HUES48 (cell line): ENCODE results near the gene TRIP10.

Experiments
- H3K27ac ChIP-seq: one replicate; pipeline ENCODE4 v1.7.0; 2013; ENCODE audit warnings: low read depth, low read length, inconsistent platforms
- H3K27me3 ChIP-seq: 2 replicates; pipeline ENCODE4 v1.6.1; 2013; ENCODE audit warnings: mild to moderate bottlenecking, low read length; ENCODE audit not compliant: control insufficient read depth, insufficient read depth
- H3K36me3 ChIP-seq: 2 replicates; pipeline ENCODE4 v1.6.1; 2013; ENCODE audit warnings: low read length; ENCODE audit not compliant: control insufficient read depth, insufficient read depth
- H3K4me1 ChIP-seq: 2 replicates; pipeline ENCODE4 v1.6.1; 2013; ENCODE audit warnings: mild to moderate bottlenecking, low read length; ENCODE audit not compliant: control insufficient read depth, insufficient read depth
- H3K4me3 ChIP-seq: 2 replicates; pipeline ENCODE4 v1.5.1; 2013; ENCODE audit warnings: mild to moderate bottlenecking, low read depth, low read length
- H3K9ac ChIP-seq: 2 replicates; pipeline ENCODE4 v1.6.1; 2013; ENCODE audit warnings: mild to moderate bottlenecking, low read depth, low read length, moderate library complexity
- H3K9me3 ChIP-seq: 2 replicates; pipeline ENCODE4 v1.6.1; 2013; ENCODE audit warnings: low read length; ENCODE audit not compliant: control insufficient read depth, insufficient read depth

The TRIP10 gene

DNA sequence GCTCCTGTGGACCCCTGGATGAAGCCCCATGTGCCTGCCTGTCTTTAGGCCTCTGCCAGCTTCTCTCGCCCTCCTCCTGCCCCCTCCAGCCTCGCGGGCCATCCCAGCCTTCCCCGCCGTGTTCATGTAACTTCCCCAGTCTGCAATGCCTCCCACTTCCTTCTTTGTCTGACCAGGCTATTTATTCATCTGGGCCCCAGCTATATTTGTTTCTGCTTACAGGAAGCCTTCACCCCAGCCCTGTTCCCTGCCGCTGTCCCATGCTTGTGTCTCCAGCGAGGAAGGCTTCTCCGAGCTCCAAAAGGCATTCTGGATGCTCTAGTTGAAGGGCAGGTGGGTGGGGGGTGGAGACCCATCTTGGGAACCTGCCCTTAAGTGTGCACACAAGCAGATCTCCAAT, 11.1 kb upstream of the TRIP10 start:
- no peak overlapping the region for H3K4me3 ChIP-seq
- H3K27ac ChIP-seq, result no peak overlapping the region
- H3K9ac ChIP-seq, result no peak overlapping the region

DNA sequence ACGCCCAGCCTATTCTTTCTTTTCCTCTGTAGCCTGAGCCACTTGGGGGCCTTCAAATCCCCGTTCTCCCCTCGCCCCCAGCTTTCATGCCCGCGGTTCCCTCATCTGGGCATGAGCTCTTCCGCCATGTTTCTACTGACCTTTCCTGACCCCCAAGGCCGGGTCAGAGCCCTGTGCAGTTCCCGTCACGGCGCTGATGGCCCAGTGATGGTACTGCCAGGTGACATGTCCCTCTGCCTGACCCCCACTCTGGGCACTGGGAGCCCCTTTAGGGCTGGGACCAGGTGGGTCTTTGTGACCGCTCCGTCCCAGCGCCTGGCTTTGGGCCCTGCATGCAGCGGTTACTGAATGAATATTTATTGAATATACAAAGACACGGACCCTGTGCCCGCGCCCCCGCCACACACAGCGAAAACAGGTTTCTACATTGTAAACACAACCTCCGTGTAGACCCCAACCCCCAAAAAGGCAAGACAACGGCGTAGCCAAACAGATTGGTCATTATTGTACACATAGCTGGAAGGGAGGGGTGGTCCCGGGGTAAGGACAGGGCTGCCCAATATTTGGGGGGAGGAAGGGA, 9.8 kb upstream of the TRIP10 start:
- Histone ChIP-seq H3K4me1 (no peaks in the 10 kb centered on the region), H3K27ac (no peak overlapping the region), H3K4me3 (no peak overlapping the region; the same call in 1 of the 2 replicates), H3K36me3 (peaks cover 13% of the 10 kb centered on the region), H3K9me3 (no peaks in the 10 kb centered on the region), H3K27me3 (no peaks in the 10 kb centered on the region), H3K9ac (no peak overlapping the region)

More for the DNA sequence above, 11.1 kb upstream of the TRIP10 start:
- H3K27me3 ChIP-seq, result no peaks in the 10 kb centered on the region
- no peaks in the 10 kb centered on the region for H3K9me3 ChIP-seq
- no peaks in the 10 kb centered on the region for H3K4me1 ChIP-seq
- peaks cover 13% of the 10 kb centered on the region for H3K36me3 ChIP-seq

DNA sequence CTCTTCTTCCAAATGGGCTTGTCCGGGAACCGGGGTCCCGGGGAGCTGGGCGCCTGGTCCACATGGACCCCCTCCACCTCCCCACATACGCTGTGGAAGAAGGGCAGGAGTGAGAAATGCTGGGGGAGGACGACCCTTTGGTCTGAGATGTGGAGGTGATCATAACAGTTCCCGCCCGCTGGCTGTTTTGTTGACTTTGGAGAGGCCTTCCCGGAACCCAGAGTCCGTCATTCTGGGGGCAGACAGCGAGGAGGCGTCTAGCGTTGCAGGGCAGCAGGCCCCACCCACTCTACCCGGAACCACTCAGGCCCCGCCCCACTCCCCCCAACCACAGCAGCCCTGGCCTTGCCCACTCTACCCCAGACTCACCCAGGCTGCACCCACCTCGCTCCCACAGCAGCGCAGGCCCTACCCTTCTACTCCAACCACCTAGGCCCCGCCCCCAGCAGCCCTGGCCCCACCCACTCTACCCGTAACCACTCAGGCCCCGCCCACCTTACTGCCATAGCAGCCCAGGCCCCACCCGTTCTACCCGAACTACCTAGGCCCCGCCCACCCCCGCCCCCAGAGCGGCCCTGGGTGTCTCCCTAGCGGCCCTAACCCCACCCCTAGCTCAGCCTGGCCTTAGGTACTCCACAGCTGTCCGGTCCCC, 9.2 kb upstream of the TRIP10 start:
- Histone ChIP-seq H3K27ac (no peak overlapping the region), H3K4me3 (no peak overlapping the region; the same call in 1 of the 2 replicates), H3K27me3 (no peaks in the 10 kb centered on the region), H3K9ac (no peak overlapping the region), H3K9me3 (no peaks in the 10 kb centered on the region), H3K4me1 (peaks cover under 1% of the 10 kb centered on the region; the same call in 1 of the 2 replicates), H3K36me3 (peaks cover 13% of the 10 kb centered on the region)

DNA sequence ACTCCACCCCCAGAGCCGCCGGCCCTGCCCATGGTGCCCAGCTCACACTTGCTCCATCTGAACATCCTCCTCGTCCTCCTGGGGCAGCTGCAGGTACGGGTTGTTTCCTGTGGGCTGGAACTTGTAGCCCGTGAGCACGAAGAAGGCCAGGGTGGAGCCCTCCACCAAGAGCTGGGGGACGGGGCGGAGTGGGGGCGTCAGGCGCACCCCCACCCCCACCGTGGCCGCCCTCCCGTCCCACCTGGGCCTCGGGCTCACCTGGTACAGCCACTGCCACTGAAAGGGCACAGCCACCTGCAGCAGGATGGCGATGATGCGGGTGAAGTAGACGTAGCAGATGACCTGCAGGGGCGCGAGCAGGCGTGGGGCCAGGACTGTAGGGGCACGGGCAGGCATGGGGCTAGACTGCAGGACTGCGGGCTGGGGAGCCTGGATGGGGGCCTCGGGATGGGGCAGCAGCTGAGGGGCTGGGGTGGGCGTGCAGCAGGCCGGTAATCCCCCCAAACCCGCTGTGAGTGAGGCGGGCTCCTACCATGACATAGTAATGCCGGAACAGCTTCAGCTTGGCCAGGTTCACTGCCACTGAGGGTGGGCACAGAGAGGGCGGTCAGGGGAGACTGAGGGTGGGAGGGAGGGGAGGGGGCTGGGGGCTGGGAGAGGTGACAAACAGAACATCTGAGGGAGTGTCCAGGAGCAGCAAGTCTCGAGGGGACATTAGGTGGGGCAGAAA, 8.4 kb upstream of the TRIP10 start:
- Histone ChIP-seq H3K9ac (no peak overlapping the region), H3K4me1 (peaks cover 9% of the 10 kb centered on the region), H3K27ac (no peak overlapping the region), H3K27me3 (no peaks in the 10 kb centered on the region), H3K36me3 (peaks cover 13% of the 10 kb centered on the region), H3K4me3 (no peak overlapping the region), H3K9me3 (no peaks in the 10 kb centered on the region)

DNA sequence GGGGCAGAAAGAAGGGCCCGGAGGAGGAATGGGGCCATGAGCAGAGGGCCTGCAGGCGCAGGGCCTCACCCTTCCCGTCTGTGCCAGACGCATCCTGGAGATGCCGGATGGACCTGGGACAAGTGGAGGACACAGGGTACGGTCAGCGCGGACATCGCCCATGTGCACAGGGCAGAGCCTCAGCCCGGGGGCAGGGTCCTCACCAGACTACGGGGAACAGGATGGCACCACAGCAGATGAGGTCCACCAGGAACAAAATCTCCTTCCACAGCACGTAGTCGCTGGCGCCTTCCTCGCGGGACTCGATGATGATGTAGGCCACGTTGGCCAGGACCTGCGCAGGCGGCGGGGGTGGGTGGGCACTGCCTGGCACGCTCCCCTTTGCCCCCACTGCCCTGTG, 7.7 kb upstream of the TRIP10 start:
- H3K36me3 ChIP-seq, result peaks cover 13% of the 10 kb centered on the region
- H3K27me3 ChIP-seq, result no peaks in the 10 kb centered on the region
- H3K4me1 ChIP-seq, result peaks cover 10% of the 10 kb centered on the region
- no peak overlapping the region for H3K9ac ChIP-seq
- no peaks in the 10 kb centered on the region for H3K9me3 ChIP-seq
- no peak overlapping the region for H3K27ac ChIP-seq
- H3K4me3 ChIP-seq, result no peak overlapping the region

DNA sequence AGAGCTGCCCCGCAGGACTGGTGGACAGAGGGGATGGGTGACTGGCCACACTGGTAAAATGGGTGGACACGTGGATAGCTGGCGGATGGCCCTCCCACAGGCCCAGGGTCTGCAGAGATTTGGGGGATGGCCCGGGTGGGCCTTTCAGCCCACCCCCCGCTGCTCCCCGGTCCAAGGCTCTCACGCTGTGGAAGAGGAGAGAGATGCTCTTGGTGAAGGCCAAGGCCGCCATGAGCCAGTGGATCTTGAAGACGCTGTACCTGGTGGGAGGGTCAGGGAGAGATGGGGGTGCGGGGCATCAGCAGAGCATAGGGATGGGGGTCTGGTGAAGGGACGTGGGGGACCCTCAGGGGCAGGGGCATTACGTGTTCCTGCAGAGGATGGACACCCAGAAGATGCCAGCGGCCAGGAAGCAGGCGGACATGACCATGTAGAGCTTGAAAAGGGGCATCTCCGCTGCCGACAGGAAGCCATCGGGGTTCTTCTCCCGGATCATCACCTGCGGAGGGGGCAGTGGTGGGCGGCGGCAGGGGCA, 6.6 kb upstream of the TRIP10 start:
- Histone ChIP-seq H3K4me3 (no peak overlapping the region), H3K4me1 (peaks cover 11% of the 10 kb centered on the region), H3K27me3 (no peaks in the 10 kb centered on the region), H3K9ac (no peak overlapping the region), H3K9me3 (no peaks in the 10 kb centered on the region), H3K36me3 (peaks cover 13% of the 10 kb centered on the region), H3K27ac (no peak overlapping the region)

DNA sequence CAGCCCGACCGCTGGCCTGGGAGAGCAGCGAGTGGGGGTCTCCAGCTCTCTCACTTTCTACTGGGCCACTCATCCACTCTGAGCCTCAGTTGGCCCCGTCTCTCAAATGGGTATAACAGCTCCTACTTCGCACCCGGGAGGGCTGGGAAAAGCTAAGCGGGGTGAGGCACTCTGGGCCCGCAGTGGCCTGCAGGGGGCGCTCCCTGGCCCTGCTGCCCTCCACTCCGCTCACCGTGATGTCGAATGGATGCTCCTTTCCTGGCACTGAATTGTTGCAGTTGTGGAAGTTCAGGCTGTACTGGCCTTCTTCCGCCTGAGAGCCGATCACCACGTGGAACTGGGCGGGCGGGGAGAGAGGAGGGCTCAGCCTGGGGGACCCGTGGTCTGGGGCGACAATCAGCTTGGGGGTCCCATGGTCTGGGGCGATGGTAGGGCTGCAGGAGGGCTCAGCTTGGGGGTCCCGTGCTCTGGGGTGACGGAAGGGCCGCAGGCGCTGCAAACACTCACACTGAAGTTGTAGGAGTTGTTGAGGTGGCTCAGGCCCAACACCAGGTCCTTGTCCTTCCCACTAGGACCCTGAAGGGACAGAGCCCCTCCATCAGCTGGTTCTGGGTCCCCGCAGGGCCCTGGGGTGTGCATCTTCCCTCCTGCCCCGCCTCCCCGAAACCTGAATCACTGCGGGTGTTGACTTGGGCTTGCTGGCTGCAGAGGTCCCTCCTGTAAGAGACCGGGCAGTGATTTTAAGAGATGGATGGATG, 6.0 kb upstream of the TRIP10 start:
- H3K4me3 ChIP-seq, result no peak overlapping the region

DNA sequence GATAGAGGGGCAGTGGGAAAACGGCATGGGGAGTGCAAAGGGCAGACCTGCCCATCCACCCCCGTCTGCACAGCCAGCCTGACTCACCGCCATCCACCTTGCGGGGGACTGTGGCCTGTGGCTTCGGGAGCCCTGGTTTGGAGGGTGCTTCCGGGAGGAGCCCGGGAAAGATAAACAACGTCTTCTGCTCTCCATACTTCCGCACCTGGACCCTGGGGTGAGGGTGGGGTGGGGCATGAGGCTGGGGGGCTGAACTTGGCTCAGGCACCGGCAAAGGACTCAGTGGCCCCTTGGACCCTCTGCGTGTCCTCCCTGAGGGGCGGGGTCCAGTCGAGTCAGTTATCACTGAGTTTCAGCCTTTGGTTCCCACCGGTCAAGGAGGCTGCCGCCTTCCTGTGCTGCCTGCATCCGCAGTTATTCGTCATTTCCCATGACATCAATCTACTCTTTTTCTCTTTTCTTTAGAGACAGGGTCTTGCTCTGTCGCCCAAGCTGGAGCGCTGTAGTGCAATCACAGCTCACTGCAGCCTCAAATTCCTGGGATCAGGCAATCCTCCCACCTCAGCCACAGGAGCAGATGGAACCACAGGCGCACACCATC, 5.3 kb upstream of the TRIP10 start:
- Histone ChIP-seq H3K9me3 (no peaks in the 10 kb centered on the region), H3K36me3 (peaks cover 13% of the 10 kb centered on the region), H3K4me3 (no peak overlapping the region), H3K9ac (no peak overlapping the region), H3K27me3 (no peaks in the 10 kb centered on the region), H3K4me1 (peaks cover 24% of the 10 kb centered on the region), H3K27ac (no peak overlapping the region)

More for the DNA sequence above, 6.0 kb upstream of the TRIP10 start:
- H3K9me3 ChIP-seq, result no peaks in the 10 kb centered on the region
- peaks cover 18% of the 10 kb centered on the region for H3K4me1 ChIP-seq
- H3K27me3 ChIP-seq, result no peaks in the 10 kb centered on the region
- H3K9ac ChIP-seq, result no peak overlapping the region
- peaks cover 13% of the 10 kb centered on the region for H3K36me3 ChIP-seq
- H3K27ac ChIP-seq, result no peak overlapping the region

DNA sequence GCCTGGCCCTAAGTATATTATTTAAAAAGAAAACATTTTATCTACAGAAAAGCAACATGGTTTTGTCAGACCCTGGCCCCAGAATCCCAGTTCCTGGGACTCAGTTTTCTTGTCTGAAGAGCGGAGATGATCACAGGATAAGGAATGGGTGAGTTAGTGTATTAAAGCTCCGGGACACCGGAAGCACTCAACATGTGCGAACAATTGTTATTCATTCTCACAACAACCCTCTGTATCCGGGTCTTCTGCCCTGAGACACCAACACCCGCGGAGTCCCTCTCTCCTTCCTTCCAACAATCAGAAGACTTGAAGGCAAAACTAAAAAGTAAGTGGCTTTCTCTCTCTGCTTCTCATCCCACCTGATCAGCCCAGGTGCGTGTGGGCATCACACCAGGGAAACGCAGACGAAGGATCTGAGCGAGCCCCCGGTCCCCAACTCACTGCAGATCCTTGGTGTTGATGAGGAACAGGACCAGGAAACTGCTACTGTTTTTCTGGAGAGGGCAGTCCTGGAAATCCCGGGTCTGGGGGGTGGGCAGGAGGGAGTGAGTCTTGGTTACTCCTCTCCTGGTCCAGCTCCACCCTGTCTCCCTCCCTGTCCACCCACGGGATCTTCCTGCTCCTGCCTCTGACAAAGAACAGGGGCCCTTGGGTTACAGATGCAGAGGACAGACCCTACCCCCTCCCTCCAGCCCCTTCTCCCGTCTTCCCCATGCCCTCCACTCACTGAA, 4.1 kb upstream of the TRIP10 start:
- Histone ChIP-seq H3K4me1 (peaks cover 25% of the 10 kb centered on the region), H3K27ac (peak overlapping the region; percentile 99), H3K36me3 (peaks cover 13% of the 10 kb centered on the region), H3K9ac (no peak overlapping the region), H3K9me3 (no peaks in the 10 kb centered on the region), H3K27me3 (no peaks in the 10 kb centered on the region), H3K4me3 (peak overlapping the region; percentile 78)
